Loucy (cell line): ENCODE measurements around the gene ABCC8.

Experiments used
- CTCF ChIP-seq: fragments of 200-600 bp; sonication (generic); conservative IDR thresholded peaks from 2 replicates; pipeline ENCODE4 v1.5.1; 2014; ENCODE audit warnings: mild to moderate bottlenecking, antibody characterized with exemption, low read length
- EZH2phosphoT487 ChIP-seq: fragments of 200-600 bp; IDR thresholded peaks from 2 replicates; pipeline ENCODE4 v1.6.1; 2018; ENCODE audit warnings: antibody characterized with exemption, mild to moderate bottlenecking, moderate library complexity, borderline replicate concordance

GRCh38 chr11:17469998-17470397, 6.6 kb downstream of the ABCC8 start:
- TF ChIP-seq CTCF (no peak), EZH2phosphoT487 (no peak)
